GM21576 (cell line): ENCODE results near the gene TP53TG5.

Source experiments
- ATAC-seq: cut with Tn5 transposase; IDR thresholded peaks from one replicate; pipeline ENCODE4 v1.9.1; 2021; ENCODE audit warnings: mild to moderate bottlenecking, moderate library complexity; ENCODE audit not compliant: unreplicated experiment

Gene TP53TG5

DNA sequence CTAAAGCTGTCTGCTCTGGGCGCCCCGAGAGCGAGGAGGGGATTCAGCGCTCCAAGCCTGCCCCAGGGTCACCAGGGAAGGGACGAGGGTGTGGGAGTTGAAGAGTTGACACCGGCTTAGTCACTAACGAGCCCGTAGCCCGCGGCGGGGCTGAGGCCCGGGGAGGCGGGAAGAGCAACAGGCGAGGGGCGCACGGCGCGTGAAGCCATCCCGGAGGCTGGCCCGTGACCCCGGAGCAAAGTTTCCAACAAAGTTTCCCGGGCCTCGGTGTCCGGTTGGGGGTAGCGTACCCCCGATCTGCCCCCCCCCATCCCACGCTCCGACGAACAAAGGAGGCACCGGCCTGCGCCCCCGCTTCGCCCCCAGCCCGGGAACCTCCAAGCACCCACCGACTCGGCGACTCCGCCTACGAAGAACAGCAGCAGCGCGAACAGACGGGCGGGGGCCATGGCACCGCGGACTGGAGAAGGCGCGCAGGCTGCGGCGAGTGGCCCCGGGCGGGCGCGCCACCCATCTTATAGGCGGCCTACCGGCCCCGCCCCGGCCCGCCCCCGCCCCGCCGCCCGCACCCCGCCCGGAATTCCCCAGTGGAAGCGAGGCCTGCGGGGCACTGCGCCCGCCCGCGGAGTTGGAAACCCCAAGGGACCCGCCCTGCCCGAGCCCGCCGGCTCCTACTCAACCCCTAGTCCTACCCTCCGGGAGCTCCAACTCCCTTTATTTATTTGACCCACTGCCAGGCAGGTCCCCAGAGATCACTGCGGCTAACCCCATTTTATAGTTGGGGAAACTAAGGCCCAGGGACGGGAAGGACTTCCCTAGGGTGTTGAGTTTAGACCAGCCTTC is 30.0 kb downstream of the TP53TG5 start, which contains the start of gene SDC4:
Gene SDC4 (minus strand): TSS at position 489 of the 843 bp plus-strand sequence. CDS start 40 bp downstream, at position 449.
- ATAC-seq, result no peak

DNA sequence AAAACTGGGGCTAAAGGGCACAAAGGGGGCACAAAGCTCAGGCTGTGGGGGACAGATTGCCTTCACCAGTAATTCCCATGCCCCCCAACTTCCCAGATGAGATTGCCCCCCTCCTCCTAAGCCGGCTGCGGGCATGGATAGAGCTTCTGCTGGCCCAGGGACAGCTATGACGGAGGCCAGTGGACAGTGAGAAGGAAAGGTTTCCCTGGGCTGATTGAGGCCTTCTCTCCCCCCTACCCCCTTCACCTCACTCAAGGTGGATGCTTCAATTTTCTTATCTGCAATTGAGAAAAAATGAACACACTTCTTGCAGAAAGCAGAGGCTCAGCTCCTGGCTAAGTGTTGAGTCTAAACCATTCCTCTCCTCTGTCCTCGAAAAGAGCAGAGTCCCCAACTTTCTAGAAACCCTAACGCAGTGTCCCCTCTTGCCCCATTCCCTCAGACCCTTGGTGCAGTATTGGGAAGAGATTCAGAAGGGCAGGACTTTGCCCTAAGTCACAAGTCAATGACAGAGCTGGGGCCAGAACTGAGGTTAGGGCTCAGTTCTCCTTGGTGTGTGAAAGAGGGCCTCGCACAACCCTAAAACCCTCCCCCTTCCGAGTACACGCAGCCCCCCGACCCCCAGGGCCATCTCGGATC is 30.7 kb downstream of the TP53TG5 start:
- ATAC-seq, result no peak

DNA sequence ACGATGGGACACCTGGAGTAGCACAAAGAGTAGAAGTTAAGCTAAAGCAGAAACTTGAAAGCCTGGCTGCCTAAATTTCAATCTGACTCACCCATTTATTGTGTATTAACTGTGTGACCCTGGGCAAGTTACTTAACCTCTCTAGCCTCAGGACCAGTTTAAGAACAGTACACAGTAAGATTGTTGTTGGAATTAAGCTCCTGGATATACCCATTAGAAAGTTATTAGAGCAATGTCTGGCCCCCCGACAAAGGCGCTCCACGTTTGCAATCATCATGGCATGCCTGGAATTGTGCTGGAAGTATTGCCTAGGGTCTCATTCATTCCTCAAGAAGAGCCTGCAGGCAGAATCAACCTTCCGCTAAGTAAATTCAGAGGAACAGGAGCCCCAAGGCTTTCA is 31.3 kb downstream of the TP53TG5 start:
- ATAC-seq, result no peak

DNA sequence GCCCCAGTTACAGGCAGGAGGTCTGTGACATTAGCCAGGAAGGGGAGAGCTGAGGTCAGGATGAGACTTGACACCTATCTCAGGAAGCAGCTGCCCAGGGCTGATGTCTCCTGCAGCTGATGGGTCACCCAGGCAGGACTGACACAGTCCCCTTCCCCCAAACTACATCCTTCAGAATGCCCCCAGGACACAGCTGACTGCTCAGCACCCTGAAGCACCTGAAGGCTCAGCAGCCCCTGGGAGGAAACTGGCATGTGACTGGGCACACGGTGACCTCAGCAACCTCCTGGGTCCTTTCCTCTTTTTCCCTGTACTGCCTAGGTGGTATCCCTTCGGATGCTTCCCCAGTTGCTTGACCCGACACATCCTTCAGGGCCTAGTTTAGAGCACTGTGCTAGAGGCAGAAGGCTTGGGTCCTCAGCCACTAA is 31.8 kb downstream of the TP53TG5 start:
- no peak for ATAC-seq

DNA sequence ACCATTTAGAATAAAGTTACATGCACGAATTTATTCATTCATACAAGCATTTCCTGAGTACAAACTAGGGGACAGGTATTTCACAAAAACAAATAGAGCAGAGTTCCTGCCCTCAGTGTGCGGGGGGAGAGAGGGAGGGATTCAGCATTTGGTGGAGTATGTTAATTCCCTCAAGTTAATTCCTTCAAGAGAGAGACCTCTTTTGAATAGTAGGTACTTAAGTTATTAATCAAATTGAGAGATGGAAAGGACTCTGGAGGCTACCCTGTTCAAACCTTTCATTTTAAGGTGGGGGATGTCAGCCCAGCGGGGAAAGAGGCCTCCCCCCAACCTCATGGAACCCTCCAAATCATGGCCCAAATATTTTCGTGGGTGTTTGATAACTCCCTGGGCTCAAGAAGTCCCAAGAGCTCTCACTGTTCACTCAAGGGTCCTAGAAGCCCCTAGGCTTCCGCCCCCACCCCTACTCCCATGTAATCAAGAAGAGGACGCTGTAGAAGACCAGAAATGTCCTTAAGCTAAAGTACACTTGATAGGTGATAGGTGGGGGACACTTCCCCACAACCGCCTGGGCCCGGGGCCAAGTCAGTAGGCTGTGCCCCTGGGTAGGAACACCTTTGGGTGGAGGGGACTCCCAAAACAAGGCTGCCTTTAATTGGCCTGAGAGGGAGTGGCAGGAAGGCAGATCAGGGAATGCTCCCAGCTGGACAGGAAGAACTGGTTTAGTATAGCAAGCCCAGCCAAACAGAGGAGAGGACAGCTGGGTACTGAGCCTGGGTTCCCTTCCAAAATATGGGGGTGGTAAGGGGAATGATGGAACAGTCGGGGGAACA is 32.8 kb downstream of the TP53TG5 start:
- no peak for ATAC-seq

DNA sequence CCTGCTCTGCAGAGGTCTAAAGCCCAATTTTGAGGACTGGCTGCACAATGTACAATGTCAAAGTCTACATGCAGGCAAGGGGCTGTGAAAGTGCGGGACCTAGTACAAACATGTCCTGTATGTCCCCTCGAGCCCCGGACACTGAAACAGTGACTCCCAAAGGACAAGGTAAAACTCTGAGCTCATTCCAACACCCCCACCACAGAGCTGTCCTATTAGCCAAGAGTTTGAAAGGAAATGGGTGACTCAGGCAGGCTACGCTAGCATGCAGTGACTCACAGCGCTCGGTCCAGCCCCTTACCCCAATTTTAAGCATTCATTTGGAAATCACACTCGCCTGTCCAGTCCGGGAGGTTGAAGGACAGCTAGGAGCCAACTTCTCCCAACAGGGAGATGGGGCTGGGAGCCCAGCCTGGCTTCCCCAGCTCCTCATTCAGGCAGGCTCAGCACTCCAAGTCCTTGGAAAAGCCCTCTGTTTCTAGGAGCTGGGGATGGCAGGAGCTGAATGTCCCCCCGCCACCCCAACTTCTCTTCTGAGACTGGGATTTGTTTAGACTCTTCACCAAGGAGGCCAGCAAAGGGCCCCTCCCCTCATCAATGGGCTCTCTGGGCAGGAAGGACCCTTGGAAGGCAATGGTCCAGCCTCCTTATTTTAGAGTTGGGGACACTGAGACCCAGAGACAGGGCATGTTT is 33.8 kb downstream of the TP53TG5 start:
- no peak for ATAC-seq

DNA sequence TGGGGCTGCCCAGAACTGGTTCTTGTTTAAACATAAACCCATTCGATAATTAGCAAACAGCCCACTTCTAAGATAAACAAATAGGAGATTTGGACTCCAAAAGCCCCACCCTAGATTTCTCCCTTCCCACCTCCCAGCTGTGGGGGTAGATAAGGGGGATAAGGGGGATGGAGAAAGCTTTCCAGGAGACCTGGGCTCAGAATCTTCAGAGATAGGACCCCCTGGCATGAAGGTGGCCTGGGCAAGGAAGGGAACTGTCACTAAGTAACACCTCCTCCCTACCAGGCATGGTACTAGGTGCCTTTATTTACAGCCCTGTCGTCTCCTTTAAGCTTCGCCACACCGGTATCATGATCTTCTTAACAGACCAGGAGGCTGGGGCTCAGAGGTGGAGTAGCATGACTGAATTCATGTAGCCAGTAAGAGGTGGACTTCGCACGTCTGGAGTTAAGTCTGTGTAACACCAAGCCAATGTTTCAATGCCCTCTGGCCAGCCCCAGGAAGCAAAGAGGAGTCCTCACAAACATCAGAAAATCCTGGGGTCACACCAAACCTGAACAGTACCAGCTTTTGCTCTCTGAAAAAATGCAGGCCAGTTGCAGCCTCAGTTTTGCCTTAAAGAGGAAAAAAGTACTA is 34.5 kb downstream of the TP53TG5 start:
- ATAC-seq, result no peak

DNA sequence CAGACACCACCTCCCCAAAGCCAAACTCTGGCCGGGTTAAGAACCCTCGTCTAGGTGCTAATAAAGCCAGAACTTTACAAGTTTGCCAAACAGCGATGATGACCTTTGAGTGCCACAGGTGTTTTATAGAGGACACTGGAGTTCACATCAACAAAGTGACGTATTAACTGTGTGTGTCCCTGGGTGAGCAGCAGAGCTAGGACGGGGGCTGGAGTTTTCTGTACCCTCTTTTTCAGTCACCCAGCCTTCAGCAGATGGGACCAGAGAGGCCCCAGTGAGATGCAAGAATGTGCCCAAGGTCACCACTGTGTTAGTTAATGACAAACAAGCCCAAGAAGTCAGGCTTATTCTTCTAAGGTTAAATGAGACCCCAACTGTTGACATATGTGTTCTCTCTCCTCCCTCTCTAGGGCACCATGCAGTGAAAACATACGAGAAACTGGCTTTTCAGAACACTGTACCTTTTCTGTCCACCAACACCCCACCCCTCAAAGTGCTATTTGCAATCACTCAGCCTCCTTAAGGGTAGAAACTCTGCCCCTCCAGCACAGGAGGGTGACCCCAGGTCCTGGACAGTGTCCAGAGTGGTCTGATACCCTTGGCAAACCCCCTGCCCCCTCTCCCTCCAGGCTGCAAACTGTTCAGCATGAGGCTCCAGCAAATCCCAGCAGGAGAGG is 35.1 kb downstream of the TP53TG5 start:
- ATAC-seq, result no peak

DNA sequence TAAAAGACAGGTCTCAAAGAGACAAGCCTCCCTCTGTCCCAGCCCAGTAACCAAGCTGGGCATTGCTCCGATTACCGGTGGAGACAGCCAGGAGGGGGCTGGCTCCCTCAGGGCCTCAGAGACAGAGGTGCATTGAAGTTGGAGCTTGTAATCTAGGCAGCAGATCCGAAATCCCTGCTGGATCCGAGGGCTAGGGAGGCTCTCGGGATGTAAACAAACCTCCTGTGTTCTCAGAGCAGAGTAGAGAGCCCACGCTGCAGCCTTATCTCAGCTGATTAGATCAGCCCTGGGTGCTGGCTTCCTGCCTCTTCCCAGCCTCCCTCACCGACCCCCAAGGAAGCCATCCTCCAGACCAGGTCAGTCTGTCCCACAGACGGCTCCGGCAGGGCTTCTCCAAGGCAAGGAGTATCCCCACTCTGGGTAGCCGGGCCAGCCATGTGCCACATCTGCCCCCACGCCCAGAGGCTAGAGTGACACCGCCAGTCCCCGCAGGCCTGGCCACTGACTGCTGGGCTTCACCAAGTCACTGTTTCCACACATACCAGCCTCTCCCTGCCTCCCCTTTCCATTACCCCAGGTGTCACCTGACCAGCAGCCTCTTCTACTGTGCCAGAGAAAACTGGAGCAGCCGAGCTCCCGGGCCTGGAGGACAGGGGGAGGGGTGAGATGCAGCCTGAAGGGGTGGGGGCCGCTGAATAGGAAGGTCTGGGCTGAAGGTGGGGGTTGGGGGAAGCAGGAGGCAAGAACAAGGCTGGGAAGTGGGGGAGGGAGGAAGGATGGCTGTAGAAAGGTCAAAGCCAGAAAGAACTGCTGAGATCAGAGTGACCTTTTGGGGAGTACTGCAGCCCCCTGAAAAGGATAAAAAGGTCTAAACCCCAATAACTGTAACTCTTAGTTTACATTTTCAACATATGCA is 35.9 kb downstream of the TP53TG5 start:
- no peak for ATAC-seq

DNA sequence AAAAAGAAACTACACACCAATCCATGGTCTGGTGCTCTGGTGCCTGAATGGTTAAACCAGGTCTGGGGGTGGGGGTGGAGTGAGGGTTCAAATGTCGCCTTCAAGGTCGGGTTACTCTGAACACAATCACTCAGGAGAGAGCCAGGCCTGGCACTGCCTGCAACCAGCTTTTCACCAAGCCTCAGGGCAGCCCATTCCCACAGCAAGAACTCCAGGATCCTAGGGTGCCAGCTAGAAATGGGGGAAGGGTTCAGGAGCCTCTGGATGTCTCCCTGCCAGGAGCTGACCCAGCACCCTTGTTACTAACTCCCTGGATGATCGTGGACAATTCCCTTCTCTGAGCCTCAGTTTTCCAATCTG is 36.6 kb downstream of the TP53TG5 start:
- no peak for ATAC-seq

DNA sequence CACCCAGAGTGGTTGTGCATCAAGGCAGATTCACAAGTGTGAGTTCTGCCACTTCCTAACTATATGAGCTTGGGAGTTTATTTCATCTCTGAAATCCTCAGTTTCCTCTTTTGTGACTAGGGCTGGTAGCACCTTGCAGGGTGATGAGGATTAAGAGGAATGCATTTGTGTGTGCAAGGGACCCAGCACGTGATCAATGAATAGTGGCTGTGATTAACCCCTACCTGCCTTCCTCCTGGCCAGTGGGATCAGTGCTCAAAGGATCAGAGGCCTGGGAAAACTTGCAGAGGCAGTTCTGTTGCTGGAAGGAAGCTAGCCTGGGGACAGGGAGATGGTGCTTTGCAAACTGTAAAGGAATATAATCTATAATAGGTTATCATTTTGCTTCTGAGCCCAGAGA is 37.2 kb downstream of the TP53TG5 start:
- ATAC-seq, result no peak

DNA sequence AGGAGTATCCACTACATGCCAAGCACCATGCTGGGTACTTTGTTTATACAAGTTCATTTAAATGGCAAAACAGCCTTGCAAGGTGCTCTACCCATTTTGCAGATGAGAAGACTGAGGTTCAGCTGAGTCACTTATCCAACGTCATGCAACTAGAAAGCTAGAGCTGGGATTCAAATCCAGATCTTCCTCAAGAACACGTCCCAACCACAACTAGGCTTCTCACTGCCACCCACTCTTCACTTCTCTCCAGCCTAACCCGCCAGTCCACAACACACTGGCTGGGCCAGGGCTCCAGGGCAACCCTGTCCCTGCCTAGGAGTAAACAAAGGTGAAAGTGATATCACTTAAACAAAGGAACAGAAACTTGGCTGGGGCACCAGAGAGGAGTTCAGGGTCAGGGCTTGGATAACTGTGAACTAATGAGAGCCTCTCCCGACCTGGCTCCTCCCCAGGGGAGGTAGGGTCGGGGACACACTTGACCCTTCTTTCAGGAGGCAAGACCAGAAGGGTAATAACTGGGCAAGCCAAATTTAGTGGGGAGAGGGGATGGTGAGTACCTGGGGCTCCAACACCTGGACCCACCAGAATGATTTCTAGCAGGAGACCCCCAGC is 37.8 kb downstream of the TP53TG5 start:
- ATAC-seq, result no peak

DNA sequence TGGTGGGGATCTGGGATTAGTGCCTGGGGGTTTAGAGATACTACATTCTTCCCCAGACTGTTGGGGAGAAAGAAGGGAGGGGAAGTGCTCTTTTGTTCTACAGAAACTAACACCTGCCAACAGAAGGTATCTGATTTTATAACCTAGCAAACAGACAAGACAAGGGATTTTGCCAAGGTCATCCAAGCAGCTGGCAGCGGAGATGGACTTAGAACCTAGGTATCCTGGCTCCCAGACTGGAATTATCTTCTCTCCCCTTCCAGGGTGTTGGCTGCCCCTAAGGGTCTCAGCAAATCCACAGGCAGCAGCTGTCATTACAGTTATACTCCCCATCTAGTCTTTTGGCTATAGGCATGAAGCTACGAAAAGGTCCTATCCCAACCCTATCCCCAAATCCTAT is 38.3 kb downstream of the TP53TG5 start:
- no peak for ATAC-seq

DNA sequence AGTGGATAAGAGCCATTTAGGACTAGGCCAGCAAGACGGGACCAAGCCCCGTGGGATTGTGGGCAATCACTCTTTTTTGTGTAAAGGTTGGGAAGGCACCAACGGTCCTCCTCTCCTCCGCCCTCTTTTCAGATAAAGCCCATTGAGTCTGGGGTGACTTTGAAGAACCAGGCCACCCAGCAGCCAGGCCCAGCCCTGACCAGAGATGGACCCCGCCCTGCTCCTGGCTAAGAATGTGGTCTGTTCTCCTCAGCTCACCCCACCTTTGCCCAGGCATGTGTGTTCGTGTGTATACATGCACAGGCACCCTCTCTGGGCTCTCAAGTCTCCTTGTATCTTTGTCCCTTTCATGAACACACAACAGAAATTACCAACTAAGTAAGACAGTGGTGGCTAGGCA is 39.0 kb downstream of the TP53TG5 start:
- no peak for ATAC-seq

DNA sequence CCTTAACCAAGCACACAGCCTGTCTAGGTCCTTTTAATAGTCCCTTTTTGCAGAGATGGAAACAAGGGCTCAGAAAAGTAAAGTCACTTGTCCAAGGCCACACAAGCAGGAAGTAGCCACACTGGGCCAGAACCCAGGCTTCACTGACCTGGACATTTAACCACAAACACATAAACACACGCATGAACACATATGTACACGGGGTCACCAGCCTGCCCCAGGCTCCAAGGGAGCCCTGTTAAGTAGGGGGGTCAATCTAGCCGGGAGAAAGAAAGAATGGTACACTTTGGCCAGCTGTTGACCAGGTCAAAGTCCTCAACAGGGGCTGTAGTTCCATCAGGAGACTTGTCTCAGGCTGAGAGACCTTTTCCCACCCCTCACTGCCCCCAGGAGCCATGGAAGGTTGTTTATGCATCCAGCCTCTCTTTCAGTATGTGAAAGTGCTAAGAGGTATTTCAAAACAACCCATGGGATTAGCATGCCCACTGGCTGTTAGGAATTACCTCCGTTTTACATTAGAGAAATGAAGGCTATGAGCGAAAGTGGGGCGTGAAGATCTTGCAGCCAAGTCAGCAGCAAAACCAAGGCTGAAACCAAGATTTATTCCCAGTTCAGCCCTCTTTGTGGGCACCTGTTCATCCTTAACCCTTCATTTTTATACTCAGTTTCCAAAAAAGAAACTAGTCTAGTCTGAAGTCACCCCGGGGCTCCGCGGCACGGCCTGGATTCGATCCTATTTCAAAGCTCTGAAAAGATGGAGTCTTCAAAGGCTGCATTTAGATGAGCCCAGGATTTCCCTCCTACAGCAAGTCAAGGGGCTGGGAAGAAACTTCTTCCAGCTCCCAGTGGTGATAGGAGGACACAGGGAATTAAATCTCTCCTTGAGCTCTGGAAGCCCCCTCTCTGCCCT is 39.7 kb downstream of the TP53TG5 start:
- no peak for ATAC-seq

DNA sequence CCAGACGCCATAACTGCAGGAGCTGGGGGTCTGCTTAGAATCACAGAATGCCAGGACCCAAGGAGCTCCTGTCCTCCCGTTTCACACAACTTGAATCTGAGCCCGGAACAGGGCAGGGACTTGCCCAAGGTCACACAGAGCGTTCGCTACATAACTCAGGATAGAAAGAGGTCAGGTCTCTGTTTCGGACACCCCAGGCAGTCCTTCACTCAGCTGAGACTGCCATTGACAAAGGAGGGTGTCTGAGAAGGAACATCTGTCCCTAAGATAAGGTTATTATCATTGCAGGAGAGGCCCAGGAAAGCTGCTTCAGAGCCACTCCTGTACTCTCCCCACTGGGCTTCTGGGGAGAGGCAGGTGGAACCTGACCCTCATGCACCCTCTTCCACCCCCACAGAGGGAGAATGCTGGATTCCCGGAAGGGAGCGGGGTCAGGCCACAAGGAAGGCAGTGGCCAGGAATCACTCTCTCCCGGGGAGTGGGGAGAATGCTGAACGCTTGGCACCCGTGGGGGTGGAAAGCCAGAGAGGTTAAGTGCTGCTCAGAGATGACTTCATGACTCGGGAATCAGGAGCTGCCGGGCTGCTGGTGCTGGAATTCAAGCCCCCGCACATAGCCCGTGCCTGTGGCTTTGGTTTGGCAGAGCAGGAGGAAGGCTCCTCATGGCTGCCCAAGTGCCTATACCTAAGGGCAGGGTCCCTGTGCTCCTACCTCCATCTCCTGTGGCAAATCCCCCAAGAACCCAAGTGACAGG is 40.6 kb downstream of the TP53TG5 start:
- no peak for ATAC-seq
